HG03565 (cell line): ENCODE measurements around the gene ST3GAL5.
"Not testable (repeated sequence)": the region's sequence is repeated elsewhere in the genome, so short reads cannot be mapped to it uniquely, and the experiment has no call there.

Experiments
- ATAC-seq: cut with Tn5 transposase; IDR thresholded peaks from one replicate; pipeline ENCODE4 v1.9.1; 2021; ENCODE audit warnings: mild to moderate bottlenecking, moderate library complexity; ENCODE audit not compliant: unreplicated experiment

ST3GAL5 gene

DNA sequence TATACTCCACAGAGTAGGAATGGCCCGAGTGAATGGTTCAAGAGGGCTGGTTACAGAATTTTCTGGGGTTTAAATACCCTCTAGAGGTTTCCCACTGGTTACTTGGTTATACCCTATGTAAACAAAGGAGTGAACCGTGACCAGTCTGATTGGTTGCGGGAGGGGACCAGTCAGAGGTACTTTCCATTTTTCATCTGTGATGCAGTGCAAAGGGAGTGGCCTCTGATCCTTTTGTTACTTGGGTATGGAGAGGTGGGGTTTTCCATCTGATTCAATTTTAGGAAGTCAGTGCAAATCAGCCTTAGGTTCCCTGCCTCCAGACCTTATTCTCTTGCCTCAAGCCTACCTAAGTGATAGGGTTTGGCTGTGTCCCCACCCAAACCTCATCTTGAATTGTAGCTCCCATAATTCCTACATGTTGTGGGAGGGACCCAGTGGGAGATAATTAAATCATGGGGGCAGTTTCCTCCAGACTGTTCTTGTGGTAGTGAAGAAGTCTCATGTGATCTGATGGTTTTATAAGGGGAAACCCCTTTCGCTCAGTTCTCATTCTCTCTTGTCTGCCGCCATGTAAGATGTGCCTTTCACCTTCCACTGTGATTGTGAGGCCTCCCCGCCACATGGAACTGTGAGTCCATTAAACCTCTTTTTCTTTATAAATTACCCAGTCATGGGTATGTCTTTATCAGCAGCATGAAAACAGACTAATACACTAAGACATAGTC, 5.9 kb upstream of the ST3GAL5 start:
- not testable (repeated sequence) for ATAC-seq

DNA sequence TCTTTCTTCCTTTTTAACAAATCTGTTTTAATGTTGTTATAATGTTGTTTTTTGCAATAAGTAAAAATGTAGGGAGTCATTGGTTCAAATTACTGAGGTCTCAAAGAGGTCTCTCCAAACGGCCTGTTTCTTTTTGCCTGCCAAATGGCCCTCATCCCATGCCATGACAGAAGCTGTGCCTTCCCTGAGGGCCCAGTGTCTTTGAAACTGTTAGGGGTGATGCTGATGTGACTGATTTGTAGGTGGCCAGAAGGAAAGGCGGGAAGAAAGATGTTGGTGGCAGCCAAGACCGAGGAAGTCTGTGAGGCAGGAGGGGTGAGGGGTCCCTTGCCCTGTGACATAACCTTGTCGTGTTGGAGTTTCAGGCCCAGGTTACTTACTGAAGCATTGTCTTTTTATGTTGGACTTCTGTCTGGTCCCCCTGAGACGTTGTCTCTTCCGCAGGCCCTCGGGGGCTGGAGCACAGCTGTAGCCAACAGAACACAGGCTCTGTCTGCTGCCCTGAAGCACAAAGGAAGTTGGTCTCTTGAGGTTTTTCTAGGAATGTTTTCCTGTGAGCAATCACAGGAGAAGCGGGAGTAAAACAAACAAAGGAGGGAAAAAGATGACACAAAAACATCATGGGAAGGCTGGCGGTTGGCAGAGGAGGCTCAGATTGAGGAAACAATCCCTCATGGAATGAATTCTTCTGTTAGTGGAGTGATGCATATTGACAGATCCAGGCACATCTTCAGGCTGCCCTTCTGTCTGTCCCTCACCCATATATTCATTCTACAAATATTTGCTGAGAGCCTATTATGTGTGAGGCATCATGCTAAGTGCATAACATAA, 4.9 kb upstream of the ST3GAL5 start:
- no peak for ATAC-seq

DNA sequence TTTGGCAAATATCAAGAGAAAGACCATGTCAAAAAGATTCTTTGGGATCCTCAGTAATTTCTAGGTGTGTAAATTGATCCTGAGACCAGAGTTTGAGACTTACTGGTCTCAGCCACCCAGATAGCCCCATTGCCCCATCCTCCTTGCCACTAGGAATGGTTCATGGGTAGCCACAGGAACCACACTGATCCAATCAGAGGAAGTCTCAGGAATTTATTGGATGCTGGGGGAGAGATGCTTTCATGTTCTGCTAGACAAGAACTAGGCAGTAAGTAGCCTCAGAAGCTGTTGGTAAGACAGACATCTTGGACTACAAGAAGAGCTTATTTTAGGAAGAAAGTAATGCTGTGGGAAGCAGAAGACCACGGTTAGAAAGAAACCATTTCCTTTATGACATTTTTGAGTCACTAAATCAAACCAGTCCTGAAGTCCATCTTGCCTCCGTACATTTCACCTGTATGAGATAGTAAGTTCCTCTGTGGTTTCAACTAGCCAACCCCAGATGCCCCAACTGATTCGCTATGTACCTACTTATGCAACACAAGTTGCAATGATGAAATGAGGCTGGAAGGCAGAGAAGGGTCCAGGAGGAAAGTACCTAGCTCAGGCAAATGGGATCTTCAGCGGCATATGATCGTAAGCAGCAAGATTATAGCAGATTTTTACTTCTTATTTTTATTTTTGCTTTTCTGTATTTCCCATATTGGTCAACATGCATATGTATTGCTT, 3.6 kb upstream of the ST3GAL5 start:
- ATAC-seq: no peak

DNA sequence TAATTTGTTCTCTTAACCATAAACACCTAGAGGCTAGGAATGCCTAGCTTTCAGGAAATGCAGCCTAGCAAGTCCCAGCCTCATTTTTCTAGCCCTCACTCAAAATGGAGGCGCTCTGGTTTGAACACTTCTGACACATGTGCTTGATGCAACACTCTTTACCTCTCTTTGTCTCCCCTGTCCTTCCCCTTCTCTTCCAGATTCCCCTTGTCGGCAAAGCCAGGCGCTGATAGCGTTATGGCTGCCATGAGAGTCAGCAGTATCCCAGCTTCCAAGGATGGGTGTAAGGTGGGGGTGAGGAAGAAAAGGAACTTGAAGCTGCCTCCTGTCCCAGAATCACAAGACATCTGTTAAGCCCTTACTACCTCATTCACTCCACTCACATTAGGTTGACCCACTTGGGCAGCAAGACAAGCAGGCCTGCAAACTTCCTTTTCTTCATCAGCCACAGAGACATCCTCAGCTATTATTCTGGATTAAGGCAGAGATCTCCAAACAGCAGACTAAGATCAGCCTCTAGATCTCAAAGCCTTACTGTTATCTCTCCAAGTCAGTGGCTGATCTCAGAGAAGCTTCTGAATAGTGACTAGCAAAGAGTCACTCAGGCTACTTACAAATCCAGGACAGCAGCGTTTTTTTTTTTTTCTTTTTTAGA, 1.9 kb upstream of the ST3GAL5 start:
- no peak for ATAC-seq

DNA sequence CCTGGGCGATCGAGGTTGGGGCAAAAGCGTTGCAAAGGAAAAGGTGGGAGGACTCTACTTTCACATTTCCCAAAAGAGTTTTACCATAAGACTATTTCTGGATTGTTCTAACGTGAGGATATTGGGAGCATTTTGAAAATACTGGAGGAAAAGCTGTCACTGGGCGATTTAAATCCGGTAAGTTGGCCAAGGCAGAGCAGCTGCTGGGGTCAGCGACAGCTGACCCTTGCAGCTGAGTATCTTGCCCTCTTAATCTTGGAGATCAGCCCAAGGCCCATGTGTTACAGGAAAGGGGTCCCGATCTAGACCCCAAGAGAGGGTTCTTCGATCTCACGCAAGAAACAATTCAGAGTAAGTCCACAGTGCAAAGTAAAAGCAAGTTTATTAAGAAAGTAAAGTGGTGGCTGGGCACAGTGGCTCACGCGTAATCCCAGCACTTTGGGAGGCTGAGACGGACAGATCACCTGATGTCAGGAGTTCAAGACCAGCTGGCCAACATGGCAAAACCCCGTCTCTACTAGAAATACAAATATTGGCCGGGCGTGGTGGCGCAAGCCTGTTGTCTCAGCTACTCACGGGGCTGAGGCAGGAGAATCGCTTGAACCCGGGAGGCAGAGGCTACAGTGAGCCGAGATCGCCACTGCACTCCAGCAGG, 964 bp upstream of the ST3GAL5 start:
- no peak for ATAC-seq

DNA sequence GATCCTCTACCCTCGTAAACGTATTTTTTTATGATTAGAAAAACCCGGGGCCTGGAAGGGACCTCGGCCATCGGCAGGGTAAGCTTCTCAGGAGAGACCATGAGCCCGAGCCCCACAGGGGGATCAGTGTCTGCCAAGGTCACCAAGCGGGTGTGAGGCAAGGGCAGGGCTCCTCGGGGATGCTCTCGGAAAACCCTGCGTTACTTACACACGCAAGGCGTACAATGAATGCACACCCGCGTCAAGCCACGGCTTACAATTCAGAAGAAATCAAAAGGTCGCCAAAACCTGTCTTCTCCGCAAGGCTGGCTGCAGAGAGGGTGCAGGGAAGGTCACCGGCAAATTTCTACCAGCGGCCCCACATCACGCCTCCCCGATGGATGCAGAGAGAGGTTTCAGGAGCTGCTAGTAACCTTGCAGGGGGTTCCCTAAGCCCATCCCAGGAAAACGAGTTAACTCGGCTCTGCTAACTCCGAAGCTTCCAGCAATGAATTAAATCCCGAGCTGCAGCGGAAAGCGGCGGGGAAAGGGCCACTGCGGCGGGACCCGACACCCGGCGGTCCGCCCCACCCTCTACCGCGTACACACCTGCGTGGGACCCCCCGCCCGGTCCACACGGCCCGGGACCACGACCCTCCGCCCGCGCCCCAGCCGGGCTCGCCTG, 638 bp downstream of the ST3GAL5 start:
- ATAC-seq: no peak

DNA sequence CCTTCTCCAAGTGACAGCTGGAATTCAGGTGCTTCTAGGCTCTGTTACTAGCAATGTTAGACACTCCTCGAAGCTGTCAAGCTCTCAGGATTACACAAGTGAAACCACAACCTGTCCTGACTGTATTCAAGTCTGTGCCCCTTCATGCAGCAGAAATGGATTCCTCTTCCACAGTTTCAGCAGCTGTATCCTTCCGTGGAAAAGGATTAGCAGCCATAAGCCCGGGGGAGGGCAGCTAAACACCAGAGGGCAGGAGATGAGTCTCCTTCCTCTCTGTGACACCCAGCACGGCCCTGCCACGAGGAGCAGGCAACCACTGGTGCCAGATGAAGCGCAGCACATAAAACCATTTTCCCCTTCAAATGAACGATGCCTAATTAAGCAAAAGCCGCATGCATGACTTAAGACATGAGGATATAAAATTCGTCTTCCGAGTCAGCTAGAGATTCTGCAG, 1.2 kb downstream of the ST3GAL5 start:
- no peak for ATAC-seq

DNA sequence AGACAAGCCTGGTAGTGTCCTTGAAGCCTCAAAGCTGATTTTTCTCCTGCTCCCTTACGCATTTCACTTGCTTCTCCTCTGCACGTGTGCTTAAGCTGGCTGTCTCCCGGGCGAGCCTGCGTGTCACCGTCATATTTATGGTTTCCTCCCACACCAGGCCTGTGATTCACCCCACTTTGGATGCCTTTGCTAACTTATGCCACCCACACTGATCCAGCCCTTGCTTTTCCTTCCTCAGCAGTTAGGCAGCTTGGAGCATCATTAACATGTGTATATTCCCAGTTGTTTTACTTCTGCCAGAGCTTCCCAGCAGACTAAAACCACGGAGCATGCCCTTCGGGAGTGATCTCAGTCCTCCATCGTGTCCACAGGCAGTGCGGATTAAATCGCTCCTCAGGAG, 2.2 kb downstream of the ST3GAL5 start:
- ATAC-seq: no peak

DNA sequence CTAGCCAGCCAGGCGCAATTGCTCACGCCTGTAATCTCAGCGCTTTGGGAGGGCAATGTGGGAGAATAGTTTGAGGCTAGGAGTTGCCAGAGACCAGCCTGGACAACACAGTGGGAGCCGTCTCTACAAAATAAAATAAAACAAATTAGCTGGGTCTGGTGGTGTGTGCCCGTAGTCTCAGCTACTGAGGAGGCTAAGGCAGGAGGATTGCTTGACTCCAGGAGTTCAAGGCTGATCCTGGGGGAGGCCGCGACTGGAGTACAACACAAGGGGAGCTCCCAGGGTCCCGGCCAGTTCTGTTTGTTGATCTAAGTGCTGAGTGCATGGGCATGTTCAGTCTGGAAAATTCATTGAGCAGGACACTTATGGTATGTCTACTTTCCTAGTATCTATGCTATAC, 2.6 kb downstream of the ST3GAL5 start:
- no peak for ATAC-seq

DNA sequence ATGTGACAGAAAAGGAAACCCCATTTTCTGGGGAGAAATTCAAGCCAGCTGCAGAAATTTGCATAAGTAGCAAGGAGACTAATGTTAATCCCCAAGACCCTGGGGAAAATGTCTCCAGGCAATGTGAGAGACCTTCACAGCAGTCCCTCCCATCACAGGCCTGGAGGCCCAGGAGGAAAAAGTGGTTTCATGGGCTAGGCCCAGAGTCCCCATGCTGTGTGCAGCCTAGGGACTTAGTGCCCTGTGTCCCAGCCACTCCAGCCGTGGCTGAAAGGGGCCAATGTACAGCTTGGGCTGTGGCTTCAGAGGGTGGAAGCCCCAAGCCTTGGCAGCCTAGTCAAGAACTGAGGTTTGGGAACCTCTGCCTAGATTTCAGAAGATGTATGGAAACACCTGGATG, 7.0 kb downstream of the ST3GAL5 start:
- ATAC-seq: not testable (repeated sequence)

DNA sequence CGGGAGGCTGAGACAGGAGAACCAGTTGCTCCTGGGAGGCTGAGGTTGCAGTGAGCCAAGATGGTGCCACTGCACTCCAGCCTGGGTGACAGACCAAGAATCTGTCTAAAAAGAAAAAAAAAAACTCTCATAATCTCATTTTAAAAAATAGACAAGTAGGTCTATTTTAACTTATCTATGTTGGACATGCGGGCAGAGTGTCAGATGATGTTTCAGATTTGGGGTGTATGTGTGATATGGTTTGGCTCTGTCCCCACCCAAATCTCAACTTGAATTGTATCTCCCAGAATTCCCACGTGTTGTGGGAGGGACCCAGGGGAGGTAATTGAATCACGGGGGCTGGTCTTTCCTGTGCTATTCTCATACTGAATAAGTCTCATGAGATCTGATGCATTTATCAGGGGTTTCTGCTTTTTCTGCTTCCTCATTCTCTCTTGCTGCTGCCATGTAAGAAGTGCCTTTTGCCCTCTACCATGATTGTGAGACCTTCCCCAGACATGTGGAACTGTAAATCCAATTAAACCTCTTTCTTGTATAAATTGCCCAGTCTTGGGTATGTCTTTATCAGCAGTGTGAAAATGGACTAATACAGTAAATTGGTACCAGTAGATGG, 8.0 kb downstream of the ST3GAL5 start:
- ATAC-seq: not testable (repeated sequence)

DNA sequence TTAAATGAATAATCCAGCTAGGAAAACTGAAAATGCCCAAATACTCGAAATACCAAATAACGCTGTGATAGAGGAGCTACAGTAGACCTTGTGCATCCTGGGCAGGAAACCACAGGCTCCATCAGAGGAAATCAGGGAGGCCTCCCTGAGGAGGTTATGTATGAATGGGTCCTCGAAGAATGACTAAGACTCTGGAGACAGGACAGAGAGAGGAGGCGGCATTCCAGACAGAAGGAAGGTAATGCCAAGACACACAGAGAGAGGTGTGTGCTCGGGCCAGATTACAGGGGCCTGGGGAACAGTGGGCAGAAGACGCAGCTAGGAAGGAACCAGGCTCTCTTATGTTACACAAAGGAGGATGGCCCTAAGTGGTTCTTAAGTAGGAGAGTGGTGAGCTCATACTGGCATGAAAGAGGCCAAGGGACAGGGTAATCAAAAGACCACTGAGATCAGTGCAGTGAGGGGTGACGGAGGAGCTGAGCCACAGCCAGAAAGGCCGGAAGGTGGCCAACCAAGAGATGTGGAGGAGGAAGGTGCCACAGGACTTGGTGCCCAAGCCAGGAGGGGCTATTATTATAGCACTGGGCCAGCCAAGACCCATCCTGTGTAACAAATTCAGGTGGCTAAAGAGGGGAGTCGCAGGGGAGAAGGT, 9.9 kb downstream of the ST3GAL5 start:
- ATAC-seq: no peak

DNA sequence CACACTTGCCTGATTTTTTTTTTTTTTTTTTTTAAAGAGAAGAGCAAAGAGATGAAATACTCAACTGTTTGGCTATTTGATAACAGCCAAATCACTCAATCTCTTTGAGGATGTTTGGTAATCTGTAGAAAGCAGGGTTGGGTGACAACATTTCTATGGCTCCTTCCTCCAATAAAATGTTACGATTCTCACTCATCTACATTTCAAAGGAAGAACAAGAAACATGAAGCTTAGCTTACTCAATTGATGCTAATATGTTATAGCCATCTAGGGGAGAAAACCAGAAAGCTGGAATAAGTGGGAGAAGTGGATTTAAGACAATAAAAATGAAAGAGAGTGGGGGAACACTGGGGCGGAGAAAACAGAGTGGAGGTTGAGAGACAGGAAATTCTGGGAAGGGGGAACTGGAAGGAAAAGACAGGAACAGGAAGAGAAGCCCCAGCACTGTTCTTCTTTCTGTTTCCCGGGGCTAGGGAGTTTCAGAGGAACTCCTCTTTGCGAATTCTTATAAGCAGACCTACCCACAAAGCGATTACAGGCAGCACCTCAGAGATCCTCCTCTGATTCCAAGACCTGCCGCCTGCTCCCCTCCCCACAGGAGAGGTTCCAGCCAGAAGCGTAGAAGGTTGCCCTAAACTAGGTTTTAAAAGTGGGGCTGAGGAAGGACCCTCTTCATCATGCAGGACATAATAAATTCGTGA, 13.3 kb downstream of the ST3GAL5 start:
- no peak for ATAC-seq

DNA sequence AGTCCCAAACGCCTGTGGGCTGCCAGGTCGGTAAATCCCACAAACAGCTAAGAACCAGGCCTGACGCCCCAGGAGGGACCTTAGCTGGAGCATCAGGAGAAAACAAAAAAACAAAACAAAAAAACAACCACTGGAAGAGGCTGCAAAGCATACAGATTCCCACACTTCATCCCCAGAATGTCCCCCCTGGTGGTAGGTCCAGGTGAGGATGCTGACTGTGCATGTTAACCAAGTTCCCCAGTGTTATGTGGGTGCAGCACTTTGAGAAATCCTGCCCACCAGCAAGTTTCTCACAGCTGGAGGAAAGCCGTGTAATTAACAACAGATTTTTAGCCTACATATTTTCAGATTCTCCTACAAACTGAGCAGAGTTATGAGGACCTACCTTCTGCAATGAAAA, 15.1 kb downstream of the ST3GAL5 start:
- ATAC-seq: no peak

DNA sequence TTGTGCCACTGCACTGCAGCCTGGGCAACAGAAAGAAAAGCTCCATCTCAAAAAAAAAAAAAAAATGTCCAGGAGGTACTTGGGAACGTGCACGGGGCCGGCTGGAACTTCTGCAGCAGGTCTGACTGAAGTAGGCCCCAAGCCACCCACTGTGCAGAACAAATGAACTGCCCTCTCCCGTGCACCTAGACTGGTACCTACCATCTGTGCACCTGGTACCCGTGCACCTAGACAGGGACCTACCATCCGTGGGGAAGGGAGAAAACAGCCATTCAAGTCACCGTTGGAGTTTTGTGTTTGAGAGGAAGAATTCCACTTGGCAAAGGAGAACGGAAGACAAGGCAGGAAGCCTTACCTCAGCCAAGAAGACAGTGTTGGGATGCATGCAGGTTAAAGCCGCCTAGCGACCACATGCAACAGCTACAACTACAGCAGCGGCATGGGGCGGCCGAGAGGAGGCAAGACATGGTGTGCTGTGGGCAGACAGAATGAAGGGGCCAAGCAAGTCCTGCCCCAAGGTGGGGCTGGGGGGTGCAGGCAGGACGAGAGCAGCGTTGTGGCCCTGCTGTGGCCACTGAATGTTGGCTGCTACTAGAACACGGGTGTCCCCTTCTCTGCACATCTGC, 16.1 kb downstream of the ST3GAL5 start:
- ATAC-seq: no peak

DNA sequence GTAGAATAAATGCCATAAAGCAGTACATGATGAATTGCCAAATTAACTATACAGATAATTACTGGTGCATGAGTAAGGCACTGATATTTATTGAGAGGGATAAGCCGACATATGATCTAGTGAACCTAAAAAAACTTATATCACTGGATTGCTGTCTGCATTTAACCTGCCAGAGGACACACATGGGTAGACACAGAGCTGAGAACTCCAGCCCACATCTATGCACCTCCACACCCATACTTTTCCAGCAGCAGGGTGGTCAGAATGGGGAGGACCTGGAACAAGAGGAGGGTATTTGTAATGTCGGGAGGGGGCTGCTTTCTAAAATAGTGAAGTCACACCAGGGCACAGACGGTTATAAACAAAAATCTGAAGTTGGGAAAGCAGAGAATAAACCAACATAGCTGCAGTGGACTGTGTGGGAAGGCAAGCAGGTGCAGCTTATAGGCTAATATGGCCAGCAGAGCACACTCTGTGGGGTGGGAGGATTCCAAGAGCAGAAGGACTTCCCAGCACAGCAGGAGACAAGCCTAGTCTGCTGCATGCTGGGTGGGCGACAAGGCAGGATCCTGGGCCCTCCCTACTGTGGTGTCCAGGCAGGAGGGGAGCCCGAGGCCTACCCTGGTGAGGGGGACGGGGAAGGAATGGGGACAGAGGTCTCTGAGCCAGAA, 17.2 kb downstream of the ST3GAL5 start:
- no peak for ATAC-seq

DNA sequence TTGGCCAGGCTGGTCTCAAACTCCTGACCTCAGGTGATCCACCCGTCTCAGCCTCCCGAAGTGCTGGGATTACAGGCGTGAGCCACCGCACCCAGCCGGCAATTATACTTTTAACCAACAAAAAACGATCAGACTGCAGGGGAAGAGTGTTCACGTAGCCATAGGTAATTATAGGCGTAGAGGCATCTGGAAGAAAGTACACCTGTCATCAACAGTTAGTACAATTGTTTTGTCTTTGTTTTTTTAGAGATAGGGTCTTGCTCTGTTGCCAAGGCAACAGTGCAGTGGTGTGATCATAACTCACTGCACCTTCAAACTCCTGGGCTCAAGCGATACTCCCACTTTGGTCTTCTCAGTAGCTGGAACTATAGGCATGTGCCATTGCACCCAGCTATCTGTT, 20.0 kb downstream of the ST3GAL5 start:
- no peak for ATAC-seq
